OCI-LY3 (cell line): ENCODE data around the gene LEMD1.

Experiments used
- H2AFZ ChIP-seq: fragments of 200-600, 300-600 bp; shearing (Covaris generic); 2 replicates; pipeline ENCODE4 v1.6.0; 2014; ENCODE audit warnings: antibody characterized with exemption, low read depth, low read length
- H3K27ac ChIP-seq: fragments of 200-600, 300-600 bp; sonication (generic); 2 replicates; pipeline ENCODE4 v1.5.1; 2014; ENCODE audit warnings: mild to moderate bottlenecking, low read length, moderate library complexity, mixed read lengths
- H3K27me3 ChIP-seq: fragments of 200-600, 300-600 bp; sonication (generic); 2 replicates; pipeline ENCODE4 v1.6.1; 2014; ENCODE audit warnings: low read depth, low read length, mixed read lengths
- H3K36me3 ChIP-seq: fragments of 200-600, 300-600 bp; sonication (generic); replicated peaks from 2 replicates; pipeline ENCODE3; 2014; ENCODE audit warnings: low read depth, low read length, mixed read lengths
- H3K4me1 ChIP-seq: fragments of 300-600, 200-600 bp; sonication (generic); 2 replicates; pipeline ENCODE4 v1.6.1; 2014; ENCODE audit warnings: low read length, mixed read lengths
- H3K4me2 ChIP-seq: fragments of 200-600, 300-600 bp; sonication (generic); 2 replicates; pipeline ENCODE4 v1.6.1; 2014; ENCODE audit warnings: low read length, mixed read lengths
- H3K4me3 ChIP-seq: fragments of 300-600, 200-600 bp; sonication (generic); 2 replicates; pipeline ENCODE4 v1.5.1; 2014; ENCODE audit warnings: antibody characterized with exemption, mild to moderate bottlenecking, low read length, moderate library complexity
- H3K79me2 ChIP-seq: fragments of 300-600, 200-600 bp; shearing (Covaris generic); 2 replicates; pipeline ENCODE4 v1.6.1; 2014; ENCODE audit warnings: mild to moderate bottlenecking, low read length, mixed read lengths
- H3K9ac ChIP-seq: fragments of 300-600, 200-600 bp; shearing (Covaris generic); 2 replicates; pipeline ENCODE4 v1.6.0; 2014; ENCODE audit warnings: mild to moderate bottlenecking, low read length, moderate library complexity
- H3K9me3 ChIP-seq: fragments of 200-600, 300-600 bp; shearing (Covaris generic); 2 replicates; pipeline ENCODE4 v1.6.1; 2014; ENCODE audit warnings: low read length, mixed read lengths; ENCODE audit not compliant: insufficient read depth
- H4K20me1 ChIP-seq: fragments of 200-600, 300-600 bp; sonication (generic); 2 replicates; pipeline ENCODE4 v1.6.1; 2016; ENCODE audit warnings: low read length, mixed read lengths; ENCODE audit not compliant: insufficient read depth
- CTCF ChIP-seq: fragments of 200-600, 300-600 bp; sonication (generic); IDR thresholded peaks from 2 replicates; pipeline ENCODE4 v1.5.1; 2014; ENCODE audit warnings: antibody characterized with exemption, low read length, low read depth
- EZH2phosphoT487 ChIP-seq: fragments of 200-600 bp; shearing (Covaris generic); IDR thresholded peaks from 2 replicates; pipeline ENCODE4 v1.6.1; 2018; ENCODE audit warnings: antibody characterized with exemption, mixed run types, low read depth

LEMD1 gene

DNA sequence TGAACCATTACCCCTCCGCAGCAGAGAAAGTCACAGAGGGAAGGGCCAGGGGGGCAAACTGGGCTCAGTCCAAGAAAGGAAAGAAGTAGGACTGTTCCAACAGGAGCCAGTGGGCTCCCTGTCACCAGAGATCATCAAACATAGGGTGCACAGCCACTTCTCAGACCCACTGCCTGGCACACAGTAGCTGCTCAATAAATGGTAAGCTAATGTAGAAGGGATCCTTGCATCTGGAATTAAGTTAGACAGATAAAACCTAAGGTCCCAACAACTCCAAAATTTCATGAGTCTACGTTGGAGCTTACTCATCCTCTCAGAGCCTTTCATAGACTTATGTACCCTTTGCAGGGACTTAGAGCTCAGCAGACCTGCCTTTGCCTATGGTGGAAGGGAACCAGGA lies 30.5 kb upstream of the LEMD1 start:
- H3K4me2 ChIP-seq: no peak overlapping the region
- H3K79me2 ChIP-seq: no peaks in the 10 kb centered on the region
- H3K9me3 ChIP-seq: no peaks in the 10 kb centered on the region
- no peaks in the 10 kb centered on the region for H3K4me1 ChIP-seq
- peaks cover 4% of the 10 kb centered on the region; the same call in 1 of the 2 replicates for H4K20me1 ChIP-seq
- no peaks in the 10 kb centered on the region for H3K36me3 ChIP-seq
- no peak overlapping the region for H3K27ac ChIP-seq
- H3K4me3 ChIP-seq: no peak overlapping the region
- H3K9ac ChIP-seq: no peak overlapping the region
- TF ChIP-seq CTCF: no peak
- TF ChIP-seq EZH2phosphoT487: no peak
- H2AFZ ChIP-seq: no peak overlapping the region
- peaks cover 50% of the 10 kb centered on the region for H3K27me3 ChIP-seq

- no peaks in the 10 kb centered on the region for H3K79me2 ChIP-seq
- no peak overlapping the region for H3K4me3 ChIP-seq
- H3K9me3 ChIP-seq: no peaks in the 10 kb centered on the region
- no peaks in the 10 kb centered on the region for H3K4me1 ChIP-seq
- H3K4me2 ChIP-seq: no peak overlapping the region
- no peak overlapping the region for H3K27ac ChIP-seq
- H3K9ac ChIP-seq: no peak overlapping the region
- peaks cover 50% of the 10 kb centered on the region for H3K27me3 ChIP-seq
- H2AFZ ChIP-seq: no peak overlapping the region
- no peaks in the 10 kb centered on the region for H3K36me3 ChIP-seq
- TF ChIP-seq CTCF (no peak), EZH2phosphoT487 (no peak)
- H4K20me1 ChIP-seq: peaks cover 4% of the 10 kb centered on the region; the same call in 1 of the 2 replicates
Observed at GRCh38 chr1:205451759-205452164, 29.9 kb upstream of the LEMD1 start.

- H3K4me1 ChIP-seq: no peaks in the 10 kb centered on the region
- no peak overlapping the region for H3K27ac ChIP-seq
- H3K9me3 ChIP-seq: no peaks in the 10 kb centered on the region
- H3K36me3 ChIP-seq: no peaks in the 10 kb centered on the region
- no peaks in the 10 kb centered on the region for H3K79me2 ChIP-seq
- H4K20me1 ChIP-seq: peaks cover 4% of the 10 kb centered on the region; the same call in 1 of the 2 replicates
- no peak overlapping the region for H3K4me2 ChIP-seq
- no peak overlapping the region for H2AFZ ChIP-seq
- no peak overlapping the region for H3K9ac ChIP-seq
- H3K27me3 ChIP-seq: peaks cover 53% of the 10 kb centered on the region
- TF ChIP-seq CTCF (no peak), EZH2phosphoT487 (no peak)
- no peak overlapping the region for H3K4me3 ChIP-seq
Observed at GRCh38 chr1:205451202-205451601, 29.3 kb upstream of the LEMD1 start.

DNA sequence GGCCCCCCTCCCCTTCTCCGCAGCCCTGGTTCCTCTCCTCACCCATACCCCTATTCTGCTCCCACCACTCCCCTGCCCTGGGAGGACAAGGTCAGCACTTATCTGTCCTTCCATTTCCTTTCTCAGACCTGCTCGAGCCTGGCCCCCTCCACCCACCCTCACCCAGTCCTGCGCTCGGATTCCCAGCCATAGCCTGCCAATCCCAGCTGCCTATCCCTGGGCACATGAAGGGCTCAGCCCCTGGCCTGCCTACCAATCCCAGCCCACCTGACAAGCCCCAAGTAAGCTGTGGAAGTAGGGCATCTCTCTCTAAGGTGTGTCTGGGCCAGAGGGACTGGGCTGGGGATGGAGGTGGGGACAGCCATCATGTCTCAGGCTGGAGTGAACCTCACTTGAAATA lies 28.6 kb upstream of the LEMD1 start:
- H3K27me3 ChIP-seq: peaks cover 55% of the 10 kb centered on the region
- no peak overlapping the region for H3K27ac ChIP-seq
- no peaks in the 10 kb centered on the region for H3K9me3 ChIP-seq
- H3K4me1 ChIP-seq: no peaks in the 10 kb centered on the region
- no peak overlapping the region for H3K9ac ChIP-seq
- H2AFZ ChIP-seq: no peak overlapping the region
- no peak overlapping the region for H3K4me2 ChIP-seq
- H4K20me1 ChIP-seq: peaks cover 4% of the 10 kb centered on the region; the same call in 1 of the 2 replicates
- no peaks in the 10 kb centered on the region for H3K79me2 ChIP-seq
- H3K36me3 ChIP-seq: no peaks in the 10 kb centered on the region
- H3K4me3 ChIP-seq: no peak overlapping the region
- no peak for TF ChIP-seq EZH2phosphoT487
- no peak for TF ChIP-seq CTCF
